ENCODE data around the gene CADPS2. TPM values are rescaled to one million over a fixed set of nuclear protein-coding genes. Genes with fewer than 3 reads are reported as not detected.

Gene CADPS2
- total and polyA plus RNA-seq, 2 of the 8 experiments (the other 6 are each of a cell fraction or from before 2014, with no cell fraction given), result 8.9 to 22.3 TPM

- no peak overlapping the region for H3K4me2 ChIP-seq (ENCODE audit: insufficient read depth in 1 of 2, low read depth in 2 of 2, low read length in 2 of 2)
- no peaks in the 10 kb centered on the region for H3K79me1 ChIP-seq (ENCODE audit: low read depth, low read length)
- H3K27me3 ChIP-seq (replicated peaks in 1 of 4; ENCODE audit: control insufficient read depth in 3 of 4, extremely low read depth in 1 of 4, insufficient read depth in 3 of 4, low read length in 3 of 4), result no peaks in the 10 kb centered on the region
- no peak overlapping the region for H2BK120ac ChIP-seq (replicated peaks; ENCODE audit: low read depth, low read length)
- no peak overlapping the region for H3K23ac ChIP-seq (ENCODE audit: insufficient read length)
- no peak overlapping the region for H3K14ac ChIP-seq (ENCODE audit: insufficient read length)
- H2BK12ac ChIP-seq (ENCODE audit: low read depth, low read length), result no peak overlapping the region
- ChIA-PET CTCF (ENCODE audit: partially characterized antibody) (interaction anchor here (1.1 kb wide), 1 partner anchor 9 kb away, joined by 3 read pairs; no protein-coding TSS in a partner anchor), POLR2A (ENCODE audit: partially characterized antibody) (interaction anchor here (0.6 kb wide), 1 partner anchor 325 kb away, joined by 7 read pairs; no protein-coding TSS in a partner anchor)
- H3K4me3 ChIP-seq (ENCODE audit: extremely low read depth in 1 of 4, insufficient read depth in 2 of 4, low read depth in 3 of 4, low read length in 4 of 4), result no peak overlapping the region
- no peak overlapping the region for H4K91ac ChIP-seq (replicated peaks; ENCODE audit: insufficient read length, low read length)
- no peaks in the 10 kb centered on the region for H3K23me2 ChIP-seq (ENCODE audit: low read depth, low read length)
- DNase-seq (ENCODE audit: low read depth in 1 of 2, low spot score in 2 of 2) (no peak), FAIRE-seq (no peak)
- no peak overlapping the region for H3K27ac ChIP-seq (ENCODE audit: low read depth, low read length)
- no peak overlapping the region for H3K56ac ChIP-seq (replicated peaks; ENCODE audit: insufficient read length, low read depth, low read length)
- no peak overlapping the region for H4K8ac ChIP-seq (ENCODE audit: extremely low read depth, insufficient read depth, low read length)
- no peak overlapping the region for H2AFZ ChIP-seq (ENCODE audit: low read length)
- H2BK20ac ChIP-seq (ENCODE audit: low read length), result no peak overlapping the region
- H3K4ac ChIP-seq (replicated peaks; ENCODE audit: insufficient read length, low read depth, low read length), result no peak overlapping the region
- no peak overlapping the region for H3K18ac ChIP-seq (ENCODE audit: extremely low read depth, low read length)
- H4K20me1 ChIP-seq (replicated peaks in 1 of 2; ENCODE audit: control insufficient read depth in 1 of 2, insufficient read depth in 2 of 2, low read length in 2 of 2), result no peaks in the 10 kb centered on the region
- no peak overlapping the region for H2AK5ac ChIP-seq (ENCODE audit: low read depth, low read length)
- no peaks in the 10 kb centered on the region for H3K9me3 ChIP-seq (ENCODE audit: insufficient read depth in 2 of 2, low read depth in 1 of 2, low read length in 1 of 2)
- no peaks in the 10 kb centered on the region for H3K36me3 ChIP-seq (ENCODE audit: control insufficient read depth in 2 of 4, insufficient read depth in 4 of 4, low read length in 3 of 4)
- H2BK15ac ChIP-seq (ENCODE audit: low read length), result no peak overlapping the region
- WGBS, 2 experiments (ENCODE audit: extremely low coverage in 1 of 2, insufficient coverage in 1 of 2, insufficient read length in 1 of 2, insufficient replicate concordance in 2 of 2, low coverage in 1 of 2, low lambda C conversion rate in 2 of 2, missing lambda C conversion rate in 1 of 2), result 67% methylated on average over 1 of the region's 1 CpG; no CpG with 5 or more reads in 1 of the 2 experiments
- H3K4me1 ChIP-seq (replicated peaks in 1 of 4; ENCODE audit: control insufficient read depth in 3 of 4, insufficient read depth in 4 of 4, low read length in 3 of 4), result peaks cover 0 to 7% (median 3%) of the 10 kb centered on the region in 4 experiments; a peak in 3 of 7 replicates
- H3K79me2 ChIP-seq (ENCODE audit: control insufficient read depth in 1 of 2, insufficient read depth in 2 of 2, low read length in 2 of 2), result no peaks in the 10 kb centered on the region
- H2BK5ac ChIP-seq (ENCODE audit: low read depth, low read length), result no peak overlapping the region
- H3K9ac ChIP-seq (replicated peaks in 1 of 4; ENCODE audit: extremely low read depth in 1 of 4, low read depth in 3 of 4, low read length in 3 of 4), result no peak overlapping the region
- no peak overlapping the region for H4K5ac ChIP-seq (ENCODE audit: insufficient read length, low read depth, low read length)
- TF ChIP-seq BCL11A (IDR thresholded peaks at IDR 0.05; ENCODE audit: low read depth in 2 of 2, low read length in 2 of 2) (no peak), POLR2A (IDR thresholded peaks at IDR 0.05; ENCODE audit: control extremely low read depth in 1 of 2, low read depth in 2 of 2, low read length in 2 of 2) (no peak), RXRA (IDR thresholded peaks at IDR 0.05; ENCODE audit: insufficient read depth, low read depth, low read length) (no peak), TAF1 (IDR thresholded peaks at IDR 0.05; ENCODE audit: low read depth, low read length) (no peak), CTCF (IDR thresholded peaks at IDR 0.05; ENCODE audit: control extremely low read depth in 1 of 3, insufficient read depth in 1 of 3, low read depth in 1 of 3, low read length in 3 of 3) (no peak), SIX5 (IDR thresholded peaks at IDR 0.05; ENCODE audit: low read depth, low read length) (no peak), KDM1A (IDR thresholded peaks at IDR 0.05; ENCODE audit: borderline replicate concordance, low read length) (no peak), ASH2L (IDR thresholded peaks at IDR 0.05; ENCODE audit: low read length) (no peak), SP1 (IDR thresholded peaks at IDR 0.05; ENCODE audit: low read depth, low read length) (no peak), NRF1 (IDR thresholded peaks at IDR 0.05; ENCODE audit: low read depth, low read length) (no peak), ATF2 (IDR thresholded peaks at IDR 0.05; ENCODE audit: low read length) (no peak)
Observed at GRCh38 chr7:122413339-122413738, 472.9 kb downstream of the CADPS2 start.

All from H1 (cell line).